Smooth muscle cell (in vitro differentiated cells): ENCODE measurements around the gene PDCD1LG2. TPM values are rescaled to one million over a fixed set of nuclear protein-coding genes. Genes with fewer than 3 reads are reported as not detected.
A peak's percentile ranks its signal among the peaks of the same experiment; 100 is the strongest.

Source experiments
- DNase-seq: peaks from one replicate; lab custom pipeline; 2025; ENCODE audit not compliant: unreplicated experiment; lab: John Stamatoyannopoulos, UW
- H2AFZ ChIP-seq: fragments of 200-600 bp; sonication (generic); 2 replicates; pipeline ENCODE4 v1.6.0; 2016; ENCODE audit warnings: antibody characterized with exemption, low read depth, mild to moderate bottlenecking
- H3F3A ChIP-seq: fragments of 200-600 bp; sonication (generic); 2 replicates; pipeline ENCODE4 v1.6.0; 2017; ENCODE audit warnings: antibody characterized with exemption, low read depth
- H3K27ac ChIP-seq: fragments of 200-600 bp; sonication (generic); 2 replicates; pipeline ENCODE4 v1.5.1; 2016; ENCODE audit warnings: low read depth, mild to moderate bottlenecking
- H3K27me3 ChIP-seq: fragments of 200-600 bp; sonication (generic); 2 replicates; pipeline ENCODE4 v1.6.1; 2016; ENCODE audit warnings: low read depth, mild to moderate bottlenecking
- H3K36me3 ChIP-seq: fragments of 200-600 bp; sonication (generic); 2 replicates; pipeline ENCODE4 v1.5.1; 2016; ENCODE audit warnings: low read depth
- H3K4me1 ChIP-seq: fragments of 200-600 bp; sonication (generic); 2 replicates; pipeline ENCODE4 v1.5.1; 2016; ENCODE audit warnings: low read depth
- H3K4me2 ChIP-seq: fragments of 200-600 bp; sonication (generic); 2 replicates; pipeline ENCODE4 v1.6.0; 2016; ENCODE audit warnings: mild to moderate bottlenecking
- H3K4me3 ChIP-seq: fragments of 200-600 bp; sonication (generic); 2 replicates; pipeline ENCODE4 v1.5.1; 2016; ENCODE audit warnings: mild to moderate bottlenecking
- H3K79me2 ChIP-seq: fragments of 200-600 bp; sonication (generic); 2 replicates; pipeline ENCODE4 v1.6.0; 2016; ENCODE audit warnings: low read depth, mild to moderate bottlenecking
- H3K9ac ChIP-seq: fragments of 200-600 bp; sonication (generic); 2 replicates; pipeline ENCODE4 v1.6.0; 2016; ENCODE audit warnings: low read depth
- H3K9me3 ChIP-seq: fragments of 200-600 bp; sonication (generic); replicated peaks from 2 replicates; pipeline ENCODE4 v1.5.1; 2016; ENCODE audit warnings: low read depth
- H4K20me1 ChIP-seq: fragments of 200-600 bp; sonication (generic); 2 replicates; pipeline ENCODE4 v1.6.0; 2016; ENCODE audit warnings: low read depth
- WGBS: methylation state at CpG from one replicate; pipeline ENCODE4 v1.1.7; 2016; ENCODE audit warnings: low lambda C conversion rate; 5-methylcytosine and 5-hydroxymethylcytosine counted together
- polyA plus RNA-seq: library from polyadenylated mRNA; unstranded; fragments of >200 nt; fragmentation: Nextera tagmentation; extraction: Ambion mirVana; gene quantifications from 2 replicates; pipeline ENCODE4 v1.2.1, GENCODE V29; 2016
- total RNA-seq: library from RNA; depleted of rRNA; stranded (reverse); fragments of >200 nt; gene quantifications from 2 replicates; pipeline ENCODE4 v1.2.3, GENCODE V29; 2014
- TF ChIP-seq, protein P1 (sequence below): fragments of 200-600 bp; sonication (generic); IDR thresholded peaks from 2 replicates; pipeline ENCODE4 v1.5.1; 2017; ENCODE audit warnings: borderline replicate concordance, mild to moderate bottlenecking, antibody characterized with exemption; ENCODE audit not compliant: insufficient read depth, poor library complexity, severe bottlenecking

The PDCD1LG2 gene
- total and polyA plus RNA-seq, 2 experiments from 2014 or later = 10.0 to 11.6 TPM

DNA sequence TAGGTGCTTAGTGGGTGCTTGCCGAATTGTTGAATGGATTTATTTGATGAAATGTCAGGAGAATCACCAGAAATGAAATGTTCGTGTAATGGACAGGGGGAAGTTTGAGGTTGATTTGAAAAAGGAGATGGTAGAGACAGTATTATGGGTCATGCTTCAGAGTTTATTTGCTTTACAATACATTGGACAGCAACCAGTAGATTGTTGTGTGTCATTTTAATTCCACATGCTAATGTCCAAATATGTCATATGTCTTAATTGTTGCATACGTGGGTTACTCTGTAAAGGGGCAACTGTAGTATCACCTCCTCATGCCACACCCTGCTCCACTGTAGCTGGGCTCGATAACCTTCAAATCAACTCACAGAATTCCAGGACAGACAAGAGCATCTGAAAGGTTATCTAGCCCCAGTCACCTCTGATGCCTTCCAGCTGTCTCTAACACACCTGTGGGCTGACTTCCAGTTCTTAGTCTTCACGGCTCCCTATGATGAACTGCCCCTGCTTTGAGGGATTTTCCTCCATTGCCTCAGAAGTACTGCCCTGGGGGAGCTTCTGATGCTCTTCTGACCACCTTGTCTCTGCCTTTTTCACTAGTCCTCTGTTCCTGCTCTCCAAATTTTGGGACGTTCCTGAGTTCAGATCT, 1.7 kb downstream of the PDCD1LG2 start:
- no peak overlapping the region for H3K4me3 ChIP-seq

DNA sequence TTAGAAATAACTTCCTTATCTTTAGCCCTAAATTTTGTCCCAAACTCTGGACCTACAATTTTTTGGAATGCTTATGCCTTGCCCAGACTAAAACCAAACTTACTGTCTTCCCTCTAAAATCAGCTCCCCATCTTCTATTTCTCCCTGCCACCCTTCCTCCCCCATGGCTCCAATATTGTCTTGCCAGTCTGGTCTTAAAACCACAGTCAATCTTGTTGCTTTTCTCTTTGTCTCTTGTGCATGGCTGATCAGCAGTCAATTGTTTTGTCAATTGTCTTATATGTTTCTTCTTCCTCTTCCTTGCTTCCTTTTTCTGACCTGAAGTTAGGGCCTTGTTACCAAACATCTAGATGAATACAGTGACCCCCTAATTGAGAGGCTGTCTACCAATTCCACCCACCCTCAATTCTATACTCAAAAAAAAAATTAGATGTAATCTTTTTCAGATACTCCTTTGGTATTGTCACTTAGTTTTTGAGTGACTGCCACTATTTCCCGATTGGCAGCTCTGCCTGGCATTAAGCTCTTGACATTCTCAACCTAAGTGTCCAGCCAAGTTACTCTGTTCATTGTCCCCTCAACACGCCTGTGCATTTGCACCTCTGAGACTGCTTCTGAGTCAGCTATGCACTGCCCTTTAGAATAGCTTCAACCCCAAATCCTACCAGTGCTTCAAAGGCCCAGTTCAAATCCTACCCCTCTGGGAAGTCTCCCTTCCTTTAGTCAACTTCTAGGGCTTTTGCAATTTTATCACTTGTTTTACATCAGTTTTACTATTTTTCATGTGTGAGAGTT, 2.5 kb downstream of the PDCD1LG2 start:
- no peaks in the 10 kb centered on the region for H3K36me3 ChIP-seq
- H3K9ac ChIP-seq = no peak overlapping the region
- H3F3A ChIP-seq = peaks cover 15% of the 10 kb centered on the region
- DNase-seq = no peak
- WGBS = 85% methylated on average over 2 of the region's 2 CpGs
- no peak overlapping the region for H2AFZ ChIP-seq
- H3K4me3 ChIP-seq = no peak overlapping the region
- no peaks in the 10 kb centered on the region for H4K20me1 ChIP-seq
- no peaks in the 10 kb centered on the region for H3K27me3 ChIP-seq
- no peaks in the 10 kb centered on the region for H3K9me3 ChIP-seq
- H3K4me2 ChIP-seq = peak overlapping the region; percentile 82
- H3K79me2 ChIP-seq = peaks cover 9% of the 10 kb centered on the region
- H3K27ac ChIP-seq = no peak overlapping the region
- TF ChIP-seq, protein P1, sequence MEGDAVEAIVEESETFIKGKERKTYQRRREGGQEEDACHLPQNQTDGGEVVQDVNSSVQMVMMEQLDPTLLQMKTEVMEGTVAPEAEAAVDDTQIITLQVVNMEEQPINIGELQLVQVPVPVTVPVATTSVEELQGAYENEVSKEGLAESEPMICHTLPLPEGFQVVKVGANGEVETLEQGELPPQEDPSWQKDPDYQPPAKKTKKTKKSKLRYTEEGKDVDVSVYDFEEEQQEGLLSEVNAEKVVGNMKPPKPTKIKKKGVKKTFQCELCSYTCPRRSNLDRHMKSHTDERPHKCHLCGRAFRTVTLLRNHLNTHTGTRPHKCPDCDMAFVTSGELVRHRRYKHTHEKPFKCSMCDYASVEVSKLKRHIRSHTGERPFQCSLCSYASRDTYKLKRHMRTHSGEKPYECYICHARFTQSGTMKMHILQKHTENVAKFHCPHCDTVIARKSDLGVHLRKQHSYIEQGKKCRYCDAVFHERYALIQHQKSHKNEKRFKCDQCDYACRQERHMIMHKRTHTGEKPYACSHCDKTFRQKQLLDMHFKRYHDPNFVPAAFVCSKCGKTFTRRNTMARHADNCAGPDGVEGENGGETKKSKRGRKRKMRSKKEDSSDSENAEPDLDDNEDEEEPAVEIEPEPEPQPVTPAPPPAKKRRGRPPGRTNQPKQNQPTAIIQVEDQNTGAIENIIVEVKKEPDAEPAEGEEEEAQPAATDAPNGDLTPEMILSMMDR = no peak
- H3K4me1 ChIP-seq = peaks cover 8% of the 10 kb centered on the region

More for the DNA sequence above, 1.7 kb downstream of the PDCD1LG2 start:
- Histone ChIP-seq H3K79me2 (peaks cover 9% of the 10 kb centered on the region), H3K27me3 (no peaks in the 10 kb centered on the region), H3K9ac (no peak overlapping the region), H3K27ac (peak overlapping the region; percentile 92), H3K9me3 (no peaks in the 10 kb centered on the region), H3K36me3 (no peaks in the 10 kb centered on the region), H3F3A (peaks cover 15% of the 10 kb centered on the region), H2AFZ (no peak overlapping the region), H3K4me2 (peak overlapping the region; percentile 82), H4K20me1 (no peaks in the 10 kb centered on the region), H3K4me1 (peaks cover 8% of the 10 kb centered on the region)
- TF ChIP-seq, protein P1 = no peak
- no peak for DNase-seq
- 91% methylated on average over 6 of the region's 6 CpGs for WGBS

DNA sequence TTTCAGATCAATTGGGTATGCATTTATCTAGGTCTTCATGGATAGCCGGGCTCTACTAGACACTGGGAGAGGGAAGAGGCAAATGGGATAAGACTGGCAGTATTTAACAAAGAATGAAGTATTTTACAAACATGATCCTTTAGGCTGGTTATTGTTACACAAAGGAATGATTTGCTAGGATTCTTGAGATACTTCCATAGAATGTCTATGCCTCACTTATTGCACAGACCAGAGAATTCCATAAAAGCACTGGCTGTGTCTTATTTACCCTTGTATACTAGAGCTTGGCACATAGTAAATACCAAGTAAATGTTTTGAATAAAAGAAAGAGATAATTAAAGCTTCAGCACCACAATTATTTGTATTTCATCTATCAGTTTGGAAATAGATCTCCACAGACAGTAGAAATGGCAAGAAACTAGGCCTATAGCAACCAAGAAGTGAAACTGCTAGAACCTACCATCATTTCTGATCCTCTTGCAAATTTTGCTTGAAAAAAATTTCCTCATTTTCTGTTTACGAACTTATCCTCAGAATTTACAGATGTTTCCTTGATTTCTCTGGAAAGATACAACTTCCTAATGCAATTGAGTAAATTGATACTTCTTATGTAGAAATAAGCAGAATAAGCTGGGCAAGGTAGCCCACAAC, 3.8 kb downstream of the PDCD1LG2 start:
- peaks cover 9% of the 10 kb centered on the region for H3K79me2 ChIP-seq

More for the DNA sequence above, 3.8 kb downstream of the PDCD1LG2 start:
- no peak for DNase-seq
- no peaks in the 10 kb centered on the region for H3K36me3 ChIP-seq
- 89% methylated on average over 2 of the region's 2 CpGs for WGBS
- peaks cover 8% of the 10 kb centered on the region for H3K4me1 ChIP-seq
- peaks cover 14% of the 10 kb centered on the region for H3F3A ChIP-seq
- no peak overlapping the region for H3K9ac ChIP-seq
- no peaks in the 10 kb centered on the region for H3K9me3 ChIP-seq
- no peaks in the 10 kb centered on the region for H4K20me1 ChIP-seq
- H3K4me2 ChIP-seq = peak overlapping the region; percentile 82
- H3K27me3 ChIP-seq = no peaks in the 10 kb centered on the region
- TF ChIP-seq, protein P1 = no peak
- H3K4me3 ChIP-seq = no peak overlapping the region
- no peak overlapping the region for H3K27ac ChIP-seq
- H2AFZ ChIP-seq = no peak overlapping the region
